GM10266 (cell line): ENCODE measurements around the gene GNAI3.
A peak's percentile ranks its signal among the peaks of the same experiment; 100 is the strongest.

ENCODE experiments used
- DNase-seq: peaks from one replicate; pipeline ENCODE4 v3.0.0; 2012; ENCODE audit errors: extremely low spot score
- TF ChIP-seq, protein P1 (sequence below): IDR thresholded peaks from 2 replicates; pipeline ENCODE4 v1.5.1; 2012; ENCODE audit warnings: mild to moderate bottlenecking, low read depth; ENCODE audit not compliant: control insufficient read depth, insufficient read depth; ENCODE audit errors: missing control alignments

The GNAI3 gene

DNA sequence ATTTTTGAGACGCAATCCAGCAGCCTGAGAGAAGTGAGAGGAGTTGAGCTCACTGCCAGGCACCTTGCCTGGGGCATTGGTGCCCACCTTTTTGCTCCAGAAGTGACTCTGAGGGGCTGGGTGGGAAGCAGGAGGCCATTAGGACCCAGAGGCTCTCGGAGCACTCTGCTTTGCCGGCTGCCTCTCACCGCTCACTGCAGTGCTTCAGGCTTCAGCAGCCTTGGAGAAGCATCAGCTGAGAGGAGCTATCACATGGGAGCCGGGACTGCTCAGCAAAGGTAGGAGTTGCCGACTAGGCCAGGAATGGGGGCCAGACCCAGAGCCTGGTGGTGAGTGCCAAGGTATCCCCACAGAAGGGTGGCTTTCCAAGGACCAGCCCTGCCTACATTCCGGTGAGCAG lies 8.7 kb upstream of the GNAI3 start, which contains the start of gene GPR61:
Gene GPR61 (plus strand): TSS at position 197 of the 400 bp plus-strand sequence. CDS start 3,151 bp downstream, outside the sequence.
- TF ChIP-seq, protein P1, sequence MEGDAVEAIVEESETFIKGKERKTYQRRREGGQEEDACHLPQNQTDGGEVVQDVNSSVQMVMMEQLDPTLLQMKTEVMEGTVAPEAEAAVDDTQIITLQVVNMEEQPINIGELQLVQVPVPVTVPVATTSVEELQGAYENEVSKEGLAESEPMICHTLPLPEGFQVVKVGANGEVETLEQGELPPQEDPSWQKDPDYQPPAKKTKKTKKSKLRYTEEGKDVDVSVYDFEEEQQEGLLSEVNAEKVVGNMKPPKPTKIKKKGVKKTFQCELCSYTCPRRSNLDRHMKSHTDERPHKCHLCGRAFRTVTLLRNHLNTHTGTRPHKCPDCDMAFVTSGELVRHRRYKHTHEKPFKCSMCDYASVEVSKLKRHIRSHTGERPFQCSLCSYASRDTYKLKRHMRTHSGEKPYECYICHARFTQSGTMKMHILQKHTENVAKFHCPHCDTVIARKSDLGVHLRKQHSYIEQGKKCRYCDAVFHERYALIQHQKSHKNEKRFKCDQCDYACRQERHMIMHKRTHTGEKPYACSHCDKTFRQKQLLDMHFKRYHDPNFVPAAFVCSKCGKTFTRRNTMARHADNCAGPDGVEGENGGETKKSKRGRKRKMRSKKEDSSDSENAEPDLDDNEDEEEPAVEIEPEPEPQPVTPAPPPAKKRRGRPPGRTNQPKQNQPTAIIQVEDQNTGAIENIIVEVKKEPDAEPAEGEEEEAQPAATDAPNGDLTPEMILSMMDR = no peak
- DNase-seq = no peak

DNA sequence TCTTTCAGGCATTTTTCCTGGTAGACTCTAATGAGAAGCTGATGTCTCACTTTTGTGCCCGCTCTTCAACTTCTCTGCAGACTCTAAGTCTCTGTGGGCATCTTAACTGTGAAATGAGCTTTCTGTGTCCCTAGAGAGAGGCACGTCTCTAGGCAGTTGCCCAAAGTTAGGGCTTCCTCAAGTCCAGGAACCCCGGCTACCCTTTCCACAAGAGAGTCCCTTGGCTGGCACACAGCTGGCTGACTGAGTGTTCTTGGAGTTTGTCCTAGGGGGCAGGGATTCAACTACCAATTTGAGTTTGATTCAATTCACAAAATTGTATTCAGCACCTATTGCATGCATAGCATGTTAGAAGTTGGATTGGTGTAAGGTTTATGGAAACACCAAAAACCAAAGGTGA lies 7.3 kb upstream of the GNAI3 start:
- TF ChIP-seq, protein P1 = no peak
- no peak for DNase-seq

DNA sequence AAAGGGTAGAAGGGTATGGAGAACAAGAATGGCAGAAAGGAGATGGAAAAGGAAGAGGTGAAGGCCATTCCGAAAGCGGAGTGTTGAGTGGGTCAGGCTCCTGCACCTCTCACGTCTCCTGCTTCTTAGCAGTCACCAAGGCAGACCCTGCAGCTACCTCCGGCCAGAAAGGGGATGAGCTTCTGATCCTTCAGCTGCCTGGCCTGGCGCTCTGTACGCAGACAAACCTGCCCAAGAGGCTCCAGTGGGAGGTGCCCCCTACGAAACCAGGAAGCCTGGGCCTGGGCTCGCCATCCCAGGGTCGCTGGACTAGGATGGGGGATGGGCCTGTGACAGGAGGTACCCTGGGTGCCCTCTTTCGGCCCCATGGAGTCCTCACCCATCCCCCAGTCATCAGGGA lies 5.8 kb upstream of the GNAI3 start:
- TF ChIP-seq, protein P1 = no peak
- DNase-seq = no peak

DNA sequence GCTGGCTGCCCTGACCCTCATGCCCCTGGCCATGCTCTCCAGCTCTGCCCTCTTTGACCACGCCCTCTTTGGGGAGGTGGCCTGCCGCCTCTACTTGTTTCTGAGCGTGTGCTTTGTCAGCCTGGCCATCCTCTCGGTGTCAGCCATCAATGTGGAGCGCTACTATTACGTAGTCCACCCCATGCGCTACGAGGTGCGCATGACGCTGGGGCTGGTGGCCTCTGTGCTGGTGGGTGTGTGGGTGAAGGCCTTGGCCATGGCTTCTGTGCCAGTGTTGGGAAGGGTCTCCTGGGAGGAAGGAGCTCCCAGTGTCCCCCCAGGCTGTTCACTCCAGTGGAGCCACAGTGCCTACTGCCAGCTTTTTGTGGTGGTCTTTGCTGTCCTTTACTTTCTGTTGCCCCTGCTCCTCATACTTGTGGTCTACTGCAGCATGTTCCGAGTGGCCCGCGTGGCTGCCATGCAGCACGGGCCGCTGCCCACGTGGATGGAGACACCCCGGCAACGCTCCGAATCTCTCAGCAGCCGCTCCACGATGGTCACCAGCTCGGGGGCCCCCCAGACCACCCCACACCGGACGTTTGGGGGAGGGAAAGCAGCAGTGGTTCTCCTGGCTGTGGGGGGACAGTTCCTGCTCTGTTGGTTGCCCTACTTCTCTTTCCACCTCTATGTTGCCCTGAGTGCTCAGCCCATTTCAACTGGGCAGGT lies 5.0 kb upstream of the GNAI3 start:
- no peak for DNase-seq
- TF ChIP-seq, protein P1 = no peak

DNA sequence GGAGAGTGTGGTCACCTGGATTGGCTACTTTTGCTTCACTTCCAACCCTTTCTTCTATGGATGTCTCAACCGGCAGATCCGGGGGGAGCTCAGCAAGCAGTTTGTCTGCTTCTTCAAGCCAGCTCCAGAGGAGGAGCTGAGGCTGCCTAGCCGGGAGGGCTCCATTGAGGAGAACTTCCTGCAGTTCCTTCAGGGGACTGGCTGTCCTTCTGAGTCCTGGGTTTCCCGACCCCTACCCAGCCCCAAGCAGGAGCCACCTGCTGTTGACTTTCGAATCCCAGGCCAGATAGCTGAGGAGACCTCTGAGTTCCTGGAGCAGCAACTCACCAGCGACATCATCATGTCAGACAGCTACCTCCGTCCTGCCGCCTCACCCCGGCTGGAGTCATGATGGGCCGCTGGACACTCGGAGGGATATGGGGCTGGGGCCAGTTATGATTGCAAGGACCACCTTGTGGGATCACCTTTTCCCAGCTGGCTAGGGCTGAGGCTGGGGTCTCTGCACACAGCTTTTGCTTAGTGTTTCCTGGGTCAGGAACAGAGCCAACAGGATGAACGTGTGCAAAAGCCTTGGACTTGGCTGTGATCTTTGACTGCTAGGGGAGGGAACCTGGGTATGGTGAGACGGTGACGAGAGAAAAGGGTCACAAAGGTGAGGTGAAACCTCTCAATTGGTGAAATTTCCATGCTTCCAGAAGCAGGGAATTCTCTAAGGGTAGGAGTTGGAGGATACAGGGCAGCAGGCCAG lies 4.3 kb upstream of the GNAI3 start:
- TF ChIP-seq, protein P1 = no peak
- no peak for DNase-seq

DNA sequence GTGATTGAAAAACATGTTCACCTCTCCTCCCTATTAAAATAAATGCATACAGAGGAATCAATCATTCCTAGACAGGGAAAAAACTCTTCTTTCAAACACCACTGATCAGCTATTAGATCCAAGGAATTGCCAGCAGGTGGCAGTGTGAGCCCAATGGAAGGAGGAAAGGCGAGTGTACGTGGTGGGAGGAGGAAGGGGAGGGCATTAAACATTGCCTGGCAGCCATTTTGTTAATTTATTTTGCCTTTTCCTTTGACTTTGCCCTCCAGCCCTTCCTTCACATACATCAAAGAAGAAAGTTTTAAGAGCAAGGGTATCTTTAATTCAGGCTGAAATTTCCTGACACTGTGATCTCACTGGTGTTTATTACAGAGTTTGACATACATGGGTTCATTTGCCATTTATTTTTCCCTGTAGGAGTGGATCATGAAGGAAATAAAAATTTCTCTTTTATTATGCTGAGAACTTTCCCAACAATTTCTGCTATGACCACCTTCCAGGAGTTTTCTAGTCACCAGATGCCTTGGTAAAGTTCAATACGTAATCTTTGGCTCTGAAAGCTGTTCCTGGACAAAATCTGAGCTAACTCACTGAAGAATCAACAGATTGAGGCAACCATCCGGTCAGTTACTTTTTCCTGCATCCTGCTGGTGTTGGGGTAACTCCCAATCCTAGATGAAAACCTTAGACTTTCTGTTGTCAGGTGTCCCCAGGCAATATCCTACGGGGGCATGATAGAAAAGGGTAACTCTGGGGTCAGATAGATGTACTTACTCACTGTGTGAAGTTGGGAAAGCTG lies 1.9 kb upstream of the GNAI3 start:
- peak; percentile 90 for DNase-seq
- TF ChIP-seq, protein P1 = peak; percentile 83
